RWPE2 (cell line): ENCODE results near the gene DUSP2.
A peak's percentile ranks its signal among the peaks of the same experiment; 100 is the strongest.

Experiments used
- ATAC-seq: fragments of 200-7000 bp; cut with Tn5 transposase; 3 replicates; pipeline ENCODE4 v1.9.1; 2021; ENCODE audit warnings: low read depth
- DNase-seq: peaks from one replicate; pipeline ENCODE4 v3.0.0-alpha.2; 2020; ENCODE audit warnings: low spot score
- H3K27ac ChIP-seq: fragments of 450-650 bp; 2 replicates; pipeline ENCODE4 v1.5.1; 2017; ENCODE audit warnings: mild to moderate bottlenecking; ENCODE audit not compliant: poor library complexity, severe bottlenecking
- H3K27me3 ChIP-seq: fragments of 250-450 bp; sonication (Bioruptor Pico); 2 replicates; pipeline ENCODE4 v1.5.1; 2021; ENCODE audit warnings: mild to moderate bottlenecking, moderate library complexity; ENCODE audit not compliant: insufficient read depth, poor library complexity, severe bottlenecking
- H3K36me3 ChIP-seq: fragments of 250-450 bp; sonication (Bioruptor Pico); 2 replicates; pipeline ENCODE4 v1.5.1; 2020; ENCODE audit warnings: low read depth, mild to moderate bottlenecking, moderate library complexity
- H3K4me1 ChIP-seq: fragments of 250-450 bp; sonication (Bioruptor Pico); 2 replicates; pipeline ENCODE4 v1.5.1; 2021; ENCODE audit warnings: mild to moderate bottlenecking, moderate library complexity; ENCODE audit not compliant: insufficient read depth, poor library complexity, severe bottlenecking
- H3K4me3 ChIP-seq: fragments of 250-450 bp; sonication (Bioruptor Pico); 2 replicates; pipeline ENCODE4 v1.5.1; 2021; ENCODE audit warnings: mild to moderate bottlenecking, moderate library complexity; ENCODE audit not compliant: severe bottlenecking
- H3K9me3 ChIP-seq: fragments of 250-450 bp; sonication (Bioruptor Pico); 2 replicates; pipeline ENCODE4 v1.5.1; 2021; ENCODE audit warnings: mild to moderate bottlenecking, moderate library complexity; ENCODE audit not compliant: severe bottlenecking
- TF ChIP-seq, protein P1 (sequence below): fragments of 450-650 bp; IDR thresholded peaks from one replicate; pipeline ENCODE4 v1.5.1; 2017; ENCODE audit warnings: mild to moderate bottlenecking, moderate library complexity; ENCODE audit not compliant: poor library complexity, severe bottlenecking

The DUSP2 gene

DNA sequence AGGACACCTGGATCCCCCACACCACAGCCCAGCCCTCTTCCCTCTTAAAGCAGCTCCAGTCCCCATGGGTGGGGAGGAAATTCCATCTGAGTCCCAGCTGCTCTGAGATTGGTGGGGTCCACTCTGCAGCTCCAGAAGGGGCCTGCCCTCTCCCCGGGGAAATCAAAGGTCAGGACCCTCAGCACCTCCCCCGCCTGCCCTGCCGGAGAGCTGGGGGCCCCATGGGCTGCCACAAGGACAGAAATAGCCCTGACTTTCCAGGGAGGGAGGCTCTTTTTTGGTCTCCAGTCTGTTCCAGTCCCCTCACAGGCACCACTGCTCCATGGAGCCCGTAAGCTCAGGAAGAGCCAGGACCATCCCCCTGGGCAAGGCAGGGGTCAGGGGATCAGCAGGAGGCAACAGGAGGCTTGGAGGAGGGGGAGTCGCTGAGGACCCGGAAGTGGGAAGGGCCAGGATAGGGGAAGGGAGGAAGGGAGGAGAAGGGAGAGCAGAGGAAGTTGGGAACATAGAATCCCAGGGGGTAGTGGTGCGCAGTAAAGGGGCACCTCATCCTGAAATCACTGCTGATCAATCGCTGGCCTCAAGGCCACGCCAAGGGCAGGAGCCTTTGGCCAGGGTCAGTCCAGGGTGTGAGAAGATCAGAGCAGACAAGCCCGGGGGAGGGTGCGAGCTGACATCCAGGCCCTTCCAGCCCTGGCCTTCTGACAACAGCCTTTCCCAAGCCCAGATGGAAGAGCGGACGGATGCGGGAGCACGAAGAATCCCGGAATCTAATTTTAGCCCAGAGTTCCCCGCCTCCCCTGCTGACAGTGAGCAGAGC, 36.5 kb downstream of the DUSP2 start:
- Histone ChIP-seq H3K36me3 (no peaks in the 10 kb centered on the region), H3K4me3 (no peak overlapping the region), H3K27me3 (no peaks in the 10 kb centered on the region), H3K4me1 (no peaks in the 10 kb centered on the region), H3K9me3 (peaks cover 2% of the 10 kb centered on the region), H3K27ac (no peak overlapping the region)
- ATAC-seq (no peak), DNase-seq (peak; percentile 49)
- TF ChIP-seq, protein P1, sequence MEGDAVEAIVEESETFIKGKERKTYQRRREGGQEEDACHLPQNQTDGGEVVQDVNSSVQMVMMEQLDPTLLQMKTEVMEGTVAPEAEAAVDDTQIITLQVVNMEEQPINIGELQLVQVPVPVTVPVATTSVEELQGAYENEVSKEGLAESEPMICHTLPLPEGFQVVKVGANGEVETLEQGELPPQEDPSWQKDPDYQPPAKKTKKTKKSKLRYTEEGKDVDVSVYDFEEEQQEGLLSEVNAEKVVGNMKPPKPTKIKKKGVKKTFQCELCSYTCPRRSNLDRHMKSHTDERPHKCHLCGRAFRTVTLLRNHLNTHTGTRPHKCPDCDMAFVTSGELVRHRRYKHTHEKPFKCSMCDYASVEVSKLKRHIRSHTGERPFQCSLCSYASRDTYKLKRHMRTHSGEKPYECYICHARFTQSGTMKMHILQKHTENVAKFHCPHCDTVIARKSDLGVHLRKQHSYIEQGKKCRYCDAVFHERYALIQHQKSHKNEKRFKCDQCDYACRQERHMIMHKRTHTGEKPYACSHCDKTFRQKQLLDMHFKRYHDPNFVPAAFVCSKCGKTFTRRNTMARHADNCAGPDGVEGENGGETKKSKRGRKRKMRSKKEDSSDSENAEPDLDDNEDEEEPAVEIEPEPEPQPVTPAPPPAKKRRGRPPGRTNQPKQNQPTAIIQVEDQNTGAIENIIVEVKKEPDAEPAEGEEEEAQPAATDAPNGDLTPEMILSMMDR: no peak

DNA sequence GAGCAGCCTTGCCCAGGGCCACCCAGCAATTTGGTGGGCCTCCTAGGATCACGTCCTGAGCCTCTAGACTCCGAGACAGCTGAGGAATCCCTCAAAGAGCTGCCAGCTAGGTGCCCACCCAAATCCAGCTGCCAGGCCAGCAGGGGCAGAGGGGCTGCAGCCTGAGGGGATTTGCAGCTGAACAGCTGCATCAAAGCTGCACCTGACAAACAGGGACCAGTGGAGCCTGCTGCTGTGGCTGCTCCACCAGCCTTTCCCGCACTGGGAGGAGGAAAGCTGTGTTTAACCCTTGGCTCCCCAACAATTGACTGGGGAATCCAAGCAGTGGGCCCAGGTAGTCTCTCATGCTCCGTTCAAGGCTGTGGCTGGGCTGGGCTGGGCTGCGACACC, 37.1 kb downstream of the DUSP2 start:
- H3K9me3 ChIP-seq: peaks cover 2% of the 10 kb centered on the region
- no peak for DNase-seq
- TF ChIP-seq, protein P1: no peak
- no peaks in the 10 kb centered on the region for H3K4me1 ChIP-seq
- H3K4me3 ChIP-seq: no peak overlapping the region
- H3K27me3 ChIP-seq: no peaks in the 10 kb centered on the region
- H3K27ac ChIP-seq: no peak overlapping the region
- ATAC-seq: no peak
- no peaks in the 10 kb centered on the region for H3K36me3 ChIP-seq

DNA sequence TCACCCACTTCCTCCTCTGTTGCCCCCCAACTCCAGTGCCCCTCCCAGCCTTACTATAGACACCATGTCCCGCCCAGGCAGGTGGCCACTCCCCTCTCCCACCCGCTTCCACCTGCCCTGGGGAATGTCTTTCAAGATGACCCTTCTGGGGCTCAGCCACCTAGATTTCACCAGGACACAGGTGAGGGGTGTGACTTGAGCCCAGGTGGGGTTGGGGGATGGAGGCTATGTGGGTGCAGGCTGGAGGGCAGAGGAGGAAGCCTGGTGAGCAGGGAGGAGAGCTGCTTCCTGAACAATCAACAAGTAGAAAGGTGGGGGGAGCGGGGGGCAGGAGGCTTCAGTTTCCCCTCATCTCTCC, 37.6 kb downstream of the DUSP2 start:
- no peak for ATAC-seq
- no peaks in the 10 kb centered on the region for H3K27me3 ChIP-seq

DNA sequence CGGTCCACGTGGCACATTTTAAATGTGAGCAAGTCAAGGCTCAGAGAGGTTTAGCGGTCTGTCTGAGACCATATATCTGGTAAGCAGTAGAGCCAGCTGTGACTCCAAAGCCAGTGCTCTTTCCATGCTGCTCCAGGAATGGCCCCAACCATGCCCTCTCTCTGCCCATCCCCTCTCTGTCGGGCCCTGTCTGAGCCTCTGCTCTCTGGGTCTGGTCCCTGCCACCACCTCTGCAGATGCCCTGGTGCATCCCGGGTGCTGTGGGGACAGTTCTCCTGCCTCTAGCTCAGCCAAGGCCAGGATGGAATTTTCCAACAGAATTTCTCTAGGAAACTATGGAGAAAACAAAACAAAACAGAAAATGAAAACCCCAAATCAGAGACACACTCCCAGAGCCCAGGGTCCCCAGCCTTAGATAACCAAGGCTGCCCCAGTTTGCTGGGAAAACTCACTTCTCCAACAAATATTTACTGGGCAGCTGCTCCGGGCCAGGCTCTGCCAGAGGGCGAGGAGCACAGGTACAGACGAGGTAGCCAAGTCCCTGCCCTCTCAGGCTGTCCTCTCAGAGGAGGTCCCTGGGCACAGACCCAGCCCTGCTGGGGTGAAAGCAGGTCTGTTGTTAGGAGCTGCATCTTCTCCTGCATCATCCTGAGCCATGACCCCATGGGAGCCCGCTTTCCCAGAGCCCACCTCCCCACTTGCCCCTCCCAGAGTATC, 38.1 kb downstream of the DUSP2 start:
- TF ChIP-seq, protein P1: no peak
- Histone ChIP-seq H3K9me3 (peaks cover 2% of the 10 kb centered on the region), H3K27me3 (no peaks in the 10 kb centered on the region), H3K36me3 (no peaks in the 10 kb centered on the region), H3K27ac (no peak overlapping the region), H3K4me3 (no peak overlapping the region), H3K4me1 (no peaks in the 10 kb centered on the region)
- ATAC-seq (no peak), DNase-seq (no peak)

More for the DNA sequence above, 37.6 kb downstream of the DUSP2 start:
- Histone ChIP-seq H3K27ac (no peak overlapping the region), H3K36me3 (no peaks in the 10 kb centered on the region), H3K4me3 (no peak overlapping the region), H3K9me3 (peaks cover 2% of the 10 kb centered on the region), H3K4me1 (no peaks in the 10 kb centered on the region)
- peak; percentile 33 for DNase-seq
- TF ChIP-seq, protein P1: no peak
